ENCODE data around the gene HMGN1. TPM values are rescaled to one million over a fixed set of nuclear protein-coding genes. Genes with fewer than 3 reads are reported as not detected.
A peak's percentile ranks its signal among the peaks of the same experiment; 100 is the strongest.

Gene HMGN1
- total RNA-seq, 1 experiment from 2014 or later: 469 TPM

- TF ChIP-seq ETV6 (CRISPR knock-in tag; IDR thresholded peaks at IDR 0.05): peak; percentile 77; the same call in 1 of the 2 replicates
- peak; percentile 77 for TF ChIP-seq MYBL2 (CRISPR knock-in tag; IDR thresholded peaks at IDR 0.05)
- TF ChIP-seq NFATC4 (CRISPR knock-in tag; IDR thresholded peaks at IDR 0.05): peak; percentile 53; the same call in 1 of the 2 replicates
- TF ChIP-seq, protein P1, sequence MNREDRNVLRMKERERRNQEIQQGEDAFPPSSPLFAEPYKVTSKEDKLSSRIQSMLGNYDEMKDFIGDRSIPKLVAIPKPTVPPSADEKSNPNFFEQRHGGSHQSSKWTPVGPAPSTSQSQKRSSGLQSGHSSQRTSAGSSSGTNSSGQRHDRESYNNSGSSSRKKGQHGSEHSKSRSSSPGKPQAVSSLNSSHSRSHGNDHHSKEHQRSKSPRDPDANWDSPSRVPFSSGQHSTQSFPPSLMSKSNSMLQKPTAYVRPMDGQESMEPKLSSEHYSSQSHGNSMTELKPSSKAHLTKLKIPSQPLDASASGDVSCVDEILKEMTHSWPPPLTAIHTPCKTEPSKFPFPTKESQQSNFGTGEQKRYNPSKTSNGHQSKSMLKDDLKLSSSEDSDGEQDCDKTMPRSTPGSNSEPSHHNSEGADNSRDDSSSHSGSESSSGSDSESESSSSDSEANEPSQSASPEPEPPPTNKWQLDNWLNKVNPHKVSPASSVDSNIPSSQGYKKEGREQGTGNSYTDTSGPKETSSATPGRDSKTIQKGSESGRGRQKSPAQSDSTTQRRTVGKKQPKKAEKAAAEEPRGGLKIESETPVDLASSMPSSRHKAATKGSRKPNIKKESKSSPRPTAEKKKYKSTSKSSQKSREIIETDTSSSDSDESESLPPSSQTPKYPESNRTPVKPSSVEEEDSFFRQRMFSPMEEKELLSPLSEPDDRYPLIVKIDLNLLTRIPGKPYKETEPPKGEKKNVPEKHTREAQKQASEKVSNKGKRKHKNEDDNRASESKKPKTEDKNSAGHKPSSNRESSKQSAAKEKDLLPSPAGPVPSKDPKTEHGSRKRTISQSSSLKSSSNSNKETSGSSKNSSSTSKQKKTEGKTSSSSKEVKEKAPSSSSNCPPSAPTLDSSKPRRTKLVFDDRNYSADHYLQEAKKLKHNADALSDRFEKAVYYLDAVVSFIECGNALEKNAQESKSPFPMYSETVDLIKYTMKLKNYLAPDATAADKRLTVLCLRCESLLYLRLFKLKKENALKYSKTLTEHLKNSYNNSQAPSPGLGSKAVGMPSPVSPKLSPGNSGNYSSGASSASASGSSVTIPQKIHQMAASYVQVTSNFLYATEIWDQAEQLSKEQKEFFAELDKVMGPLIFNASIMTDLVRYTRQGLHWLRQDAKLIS (CRISPR knock-in tag; IDR thresholded peaks at IDR 0.05; ENCODE audit: borderline replicate concordance): no peak
- TF ChIP-seq ZNF416 (CRISPR knock-in tag; IDR thresholded peaks at IDR 0.05): 0 out of 2 replicates have a peak, but pooled peaks have one; percentile 4
- peak; percentile 86 for TF ChIP-seq FOXP1 (CRISPR knock-in tag; IDR thresholded peaks at IDR 0.05; ENCODE audit: borderline replicate concordance)
- TF ChIP-seq NFE2L1 (CRISPR knock-in tag; IDR thresholded peaks at IDR 0.05): peak; percentile 83; the same call in 1 of the 2 replicates
- peak; percentile 96 for TF ChIP-seq KAT7 (CRISPR knock-in tag; IDR thresholded peaks at IDR 0.05; ENCODE audit: borderline replicate concordance)
- TF ChIP-seq CREM (CRISPR knock-in tag; IDR thresholded peaks at IDR 0.05): peak; percentile 42; the same call in 1 of the 2 replicates
- TF ChIP-seq E2F4 (CRISPR knock-in tag; IDR thresholded peaks at IDR 0.05; ENCODE audit: borderline replicate concordance, low read depth): peak; percentile 87
- TF ChIP-seq, protein P2, sequence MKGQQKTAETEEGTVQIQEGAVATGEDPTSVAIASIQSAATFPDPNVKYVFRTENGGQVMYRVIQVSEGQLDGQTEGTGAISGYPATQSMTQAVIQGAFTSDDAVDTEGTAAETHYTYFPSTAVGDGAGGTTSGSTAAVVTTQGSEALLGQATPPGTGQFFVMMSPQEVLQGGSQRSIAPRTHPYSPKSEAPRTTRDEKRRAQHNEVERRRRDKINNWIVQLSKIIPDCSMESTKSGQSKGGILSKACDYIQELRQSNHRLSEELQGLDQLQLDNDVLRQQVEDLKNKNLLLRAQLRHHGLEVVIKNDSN (CRISPR knock-in tag; IDR thresholded peaks at IDR 0.05): peak; percentile 65
- peak; percentile 72 for TF ChIP-seq FOXK1 (CRISPR knock-in tag; IDR thresholded peaks at IDR 0.05)
- 0 out of 2 replicates have a peak, but pooled peaks have one; percentile 51 for TF ChIP-seq NR1H2 (CRISPR knock-in tag; IDR thresholded peaks at IDR 0.05)
- no peak for TF ChIP-seq JAZF1 (CRISPR knock-in tag; IDR thresholded peaks at IDR 0.05)
- TF ChIP-seq, protein P3, sequence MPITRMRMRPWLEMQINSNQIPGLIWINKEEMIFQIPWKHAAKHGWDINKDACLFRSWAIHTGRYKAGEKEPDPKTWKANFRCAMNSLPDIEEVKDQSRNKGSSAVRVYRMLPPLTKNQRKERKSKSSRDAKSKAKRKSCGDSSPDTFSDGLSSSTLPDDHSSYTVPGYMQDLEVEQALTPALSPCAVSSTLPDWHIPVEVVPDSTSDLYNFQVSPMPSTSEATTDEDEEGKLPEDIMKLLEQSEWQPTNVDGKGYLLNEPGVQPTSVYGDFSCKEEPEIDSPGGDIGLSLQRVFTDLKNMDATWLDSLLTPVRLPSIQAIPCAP (CRISPR knock-in tag; IDR thresholded peaks at IDR 0.05): peak; percentile 71; the same call in 1 of the 2 replicates
- TF ChIP-seq ZSCAN18 (CRISPR knock-in tag; IDR thresholded peaks at IDR 0.05): no peak
- TF ChIP-seq ZNF423 (CRISPR knock-in tag; IDR thresholded peaks at IDR 0.05): peak; percentile 98
- TF ChIP-seq, protein P4, sequence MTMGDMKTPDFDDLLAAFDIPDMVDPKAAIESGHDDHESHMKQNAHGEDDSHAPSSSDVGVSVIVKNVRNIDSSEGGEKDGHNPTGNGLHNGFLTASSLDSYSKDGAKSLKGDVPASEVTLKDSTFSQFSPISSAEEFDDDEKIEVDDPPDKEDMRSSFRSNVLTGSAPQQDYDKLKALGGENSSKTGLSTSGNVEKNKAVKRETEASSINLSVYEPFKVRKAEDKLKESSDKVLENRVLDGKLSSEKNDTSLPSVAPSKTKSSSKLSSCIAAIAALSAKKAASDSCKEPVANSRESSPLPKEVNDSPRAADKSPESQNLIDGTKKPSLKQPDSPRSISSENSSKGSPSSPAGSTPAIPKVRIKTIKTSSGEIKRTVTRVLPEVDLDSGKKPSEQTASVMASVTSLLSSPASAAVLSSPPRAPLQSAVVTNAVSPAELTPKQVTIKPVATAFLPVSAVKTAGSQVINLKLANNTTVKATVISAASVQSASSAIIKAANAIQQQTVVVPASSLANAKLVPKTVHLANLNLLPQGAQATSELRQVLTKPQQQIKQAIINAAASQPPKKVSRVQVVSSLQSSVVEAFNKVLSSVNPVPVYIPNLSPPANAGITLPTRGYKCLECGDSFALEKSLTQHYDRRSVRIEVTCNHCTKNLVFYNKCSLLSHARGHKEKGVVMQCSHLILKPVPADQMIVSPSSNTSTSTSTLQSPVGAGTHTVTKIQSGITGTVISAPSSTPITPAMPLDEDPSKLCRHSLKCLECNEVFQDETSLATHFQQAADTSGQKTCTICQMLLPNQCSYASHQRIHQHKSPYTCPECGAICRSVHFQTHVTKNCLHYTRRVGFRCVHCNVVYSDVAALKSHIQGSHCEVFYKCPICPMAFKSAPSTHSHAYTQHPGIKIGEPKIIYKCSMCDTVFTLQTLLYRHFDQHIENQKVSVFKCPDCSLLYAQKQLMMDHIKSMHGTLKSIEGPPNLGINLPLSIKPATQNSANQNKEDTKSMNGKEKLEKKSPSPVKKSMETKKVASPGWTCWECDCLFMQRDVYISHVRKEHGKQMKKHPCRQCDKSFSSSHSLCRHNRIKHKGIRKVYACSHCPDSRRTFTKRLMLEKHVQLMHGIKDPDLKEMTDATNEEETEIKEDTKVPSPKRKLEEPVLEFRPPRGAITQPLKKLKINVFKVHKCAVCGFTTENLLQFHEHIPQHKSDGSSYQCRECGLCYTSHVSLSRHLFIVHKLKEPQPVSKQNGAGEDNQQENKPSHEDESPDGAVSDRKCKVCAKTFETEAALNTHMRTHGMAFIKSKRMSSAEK (CRISPR knock-in tag; IDR thresholded peaks at IDR 0.05; ENCODE audit: borderline replicate concordance): no peak
- 0 out of 2 replicates have a peak, but pooled peaks have one; percentile 23 for TF ChIP-seq ZNF263 (CRISPR knock-in tag; IDR thresholded peaks at IDR 0.05; ENCODE audit: low read depth)
- peak; percentile 53; the same call in 1 of the 2 replicates for TF ChIP-seq ESRRA (CRISPR knock-in tag; IDR thresholded peaks at IDR 0.05; ENCODE audit: borderline replicate concordance)
- peak; percentile 48 for TF ChIP-seq SMAD3 (CRISPR knock-in tag; IDR thresholded peaks at IDR 0.05; ENCODE audit: borderline replicate concordance)
- no peak for TF ChIP-seq GTF2I (CRISPR knock-in tag; conservative IDR thresholded peaks at IDR 0.05)
- TF ChIP-seq, protein P5, sequence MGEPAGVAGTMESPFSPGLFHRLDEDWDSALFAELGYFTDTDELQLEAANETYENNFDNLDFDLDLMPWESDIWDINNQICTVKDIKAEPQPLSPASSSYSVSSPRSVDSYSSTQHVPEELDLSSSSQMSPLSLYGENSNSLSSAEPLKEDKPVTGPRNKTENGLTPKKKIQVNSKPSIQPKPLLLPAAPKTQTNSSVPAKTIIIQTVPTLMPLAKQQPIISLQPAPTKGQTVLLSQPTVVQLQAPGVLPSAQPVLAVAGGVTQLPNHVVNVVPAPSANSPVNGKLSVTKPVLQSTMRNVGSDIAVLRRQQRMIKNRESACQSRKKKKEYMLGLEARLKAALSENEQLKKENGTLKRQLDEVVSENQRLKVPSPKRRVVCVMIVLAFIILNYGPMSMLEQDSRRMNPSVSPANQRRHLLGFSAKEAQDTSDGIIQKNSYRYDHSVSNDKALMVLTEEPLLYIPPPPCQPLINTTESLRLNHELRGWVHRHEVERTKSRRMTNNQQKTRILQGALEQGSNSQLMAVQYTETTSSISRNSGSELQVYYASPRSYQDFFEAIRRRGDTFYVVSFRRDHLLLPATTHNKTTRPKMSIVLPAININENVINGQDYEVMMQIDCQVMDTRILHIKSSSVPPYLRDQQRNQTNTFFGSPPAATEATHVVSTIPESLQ (CRISPR knock-in tag; IDR thresholded peaks at IDR 0.05): no peak
- no peak for TF ChIP-seq CBFB (CRISPR knock-in tag; IDR thresholded peaks at IDR 0.05; ENCODE audit: low read depth)
- TF ChIP-seq, protein P6, sequence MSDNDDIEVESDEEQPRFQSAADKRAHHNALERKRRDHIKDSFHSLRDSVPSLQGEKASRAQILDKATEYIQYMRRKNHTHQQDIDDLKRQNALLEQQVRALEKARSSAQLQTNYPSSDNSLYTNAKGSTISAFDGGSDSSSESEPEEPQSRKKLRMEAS (CRISPR knock-in tag; IDR thresholded peaks at IDR 0.05): peak; percentile 96
Observed at GRCh38 chr21:39313571-39314142, 35.2 kb downstream of the HMGN1 start, which contains the start of gene BRWD1 (continued).
